OCI-LY3 (cell line): ENCODE measurements around the gene SLC22A4.

Source experiments
- CTCF ChIP-seq: fragments of 200-600, 300-600 bp; sonication (generic); IDR thresholded peaks from 2 replicates; pipeline ENCODE4 v1.5.1; 2014; ENCODE audit warnings: antibody characterized with exemption, low read length, low read depth
- EZH2phosphoT487 ChIP-seq: fragments of 200-600 bp; shearing (Covaris generic); IDR thresholded peaks from 2 replicates; pipeline ENCODE4 v1.6.1; 2018; ENCODE audit warnings: antibody characterized with exemption, mixed run types, low read depth

GRCh38 chr5:132297211-132297940, 3.2 kb downstream of the SLC22A4 start:
- no peak for TF ChIP-seq CTCF
- TF ChIP-seq EZH2phosphoT487, result no peak
